Measurements from ENCODE around the gene UGT1A8. TPM values are rescaled to one million over a fixed set of nuclear protein-coding genes. Genes with fewer than 3 reads are reported as not detected.

UGT1A8 gene
- total and polyA plus RNA-seq, 9 of the 15 experiments (the other 6 are each of a cell fraction or from before 2014, with no cell fraction given) = 0.04 TPM; not detected in 8

DNA sequence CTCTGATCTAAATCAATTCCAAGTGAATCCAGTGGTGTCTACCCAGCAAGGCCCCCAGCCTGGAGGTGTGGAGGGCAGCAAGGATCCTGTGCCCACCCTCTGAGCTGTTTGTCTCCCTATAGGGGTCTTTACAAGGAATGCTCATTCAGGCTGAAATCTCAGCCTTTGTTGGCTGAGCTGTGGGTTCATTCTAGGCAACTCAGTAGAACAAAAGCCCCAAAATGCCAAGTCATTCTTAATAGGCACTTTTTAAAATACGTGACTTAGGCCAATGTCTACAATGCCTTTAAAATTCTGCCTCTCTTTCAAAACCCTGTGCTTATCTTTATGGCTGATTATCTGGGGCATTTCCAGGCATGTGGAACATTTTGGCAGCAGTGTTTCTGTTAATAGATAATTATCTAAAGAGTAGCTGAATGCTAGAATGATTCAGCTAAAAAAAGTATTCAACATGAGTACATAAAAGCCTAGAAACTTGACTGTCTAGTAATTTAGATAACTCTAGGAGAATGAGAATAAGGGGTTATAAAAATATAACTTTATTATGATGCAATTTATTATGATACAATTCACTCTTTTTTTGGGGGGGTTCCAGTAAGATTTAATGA, 82.7 kb downstream of the UGT1A8 start (continued):
- TF ChIP-seq, protein P1, sequence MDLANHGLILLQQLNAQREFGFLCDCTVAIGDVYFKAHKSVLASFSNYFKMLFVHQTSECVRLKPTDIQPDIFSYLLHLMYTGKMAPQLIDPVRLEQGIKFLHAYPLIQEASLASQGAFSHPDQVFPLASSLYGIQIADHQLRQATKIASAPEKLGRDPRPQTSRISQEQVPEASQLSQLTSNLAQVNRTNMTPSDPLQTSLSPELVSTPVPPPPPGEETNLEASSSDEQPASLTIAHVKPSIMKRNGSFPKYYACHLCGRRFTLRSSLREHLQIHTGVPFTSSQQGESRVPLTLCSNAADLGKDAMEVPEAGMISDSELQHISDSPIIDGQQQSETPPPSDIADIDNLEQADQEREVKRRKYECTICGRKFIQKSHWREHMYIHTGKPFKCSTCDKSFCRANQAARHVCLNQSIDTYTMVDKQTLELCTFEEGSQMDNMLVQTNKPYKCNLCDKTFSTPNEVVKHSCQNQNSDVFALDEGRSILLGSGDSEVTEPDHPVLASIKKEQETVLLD (IDR thresholded peaks at IDR 0.05) = no peak
- TF ChIP-seq MED1 (CRISPR knock-in tag; IDR thresholded peaks at IDR 0.05; ENCODE audit: borderline replicate concordance) (no peak), ZNF57 (CRISPR knock-in tag; IDR thresholded peaks at IDR 0.05) (no peak), TOE1 (IDR thresholded peaks at IDR 0.05; ENCODE audit: borderline replicate concordance) (no peak), TOE1 (CRISPR knock-in tag; IDR thresholded peaks at IDR 0.05; ENCODE audit: borderline replicate concordance, low read depth) (no peak), NCOA4 (IDR thresholded peaks at IDR 0.05; ENCODE audit: partially characterized antibody) (no peak), RAD51 (IDR thresholded peaks at IDR 0.05; ENCODE audit: borderline replicate concordance, low read depth) (no peak), HDAC8 (tag; IDR thresholded peaks at IDR 0.05) (no peak), SUPT5H (IDR thresholded peaks at IDR 0.05) (no peak), ZKSCAN1 (IDR thresholded peaks at IDR 0.05; ENCODE audit: low read depth, low read length) (no peak), MAFK (IDR thresholded peaks at IDR 0.05; ENCODE audit: low read length) (peak; percentile 88), ZNF324 (CRISPR knock-in tag; IDR thresholded peaks at IDR 0.05) (no peak), FOXJ2 (tag; IDR thresholded peaks at IDR 0.05) (peak; percentile 86), HDAC3 (IDR thresholded peaks at IDR 0.05; ENCODE audit: borderline replicate concordance, partially characterized antibody) (peak; percentile 59)
- TF ChIP-seq, protein P2, sequence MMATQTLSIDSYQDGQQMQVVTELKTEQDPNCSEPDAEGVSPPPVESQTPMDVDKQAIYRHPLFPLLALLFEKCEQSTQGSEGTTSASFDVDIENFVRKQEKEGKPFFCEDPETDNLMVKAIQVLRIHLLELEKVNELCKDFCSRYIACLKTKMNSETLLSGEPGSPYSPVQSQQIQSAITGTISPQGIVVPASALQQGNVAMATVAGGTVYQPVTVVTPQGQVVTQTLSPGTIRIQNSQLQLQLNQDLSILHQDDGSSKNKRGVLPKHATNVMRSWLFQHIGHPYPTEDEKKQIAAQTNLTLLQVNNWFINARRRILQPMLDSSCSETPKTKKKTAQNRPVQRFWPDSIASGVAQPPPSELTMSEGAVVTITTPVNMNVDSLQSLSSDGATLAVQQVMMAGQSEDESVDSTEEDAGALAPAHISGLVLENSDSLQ (IDR thresholded peaks at IDR 0.05) = no peak; the same call in 1 of the 2 replicates
- TF ChIP-seq, protein P3, sequence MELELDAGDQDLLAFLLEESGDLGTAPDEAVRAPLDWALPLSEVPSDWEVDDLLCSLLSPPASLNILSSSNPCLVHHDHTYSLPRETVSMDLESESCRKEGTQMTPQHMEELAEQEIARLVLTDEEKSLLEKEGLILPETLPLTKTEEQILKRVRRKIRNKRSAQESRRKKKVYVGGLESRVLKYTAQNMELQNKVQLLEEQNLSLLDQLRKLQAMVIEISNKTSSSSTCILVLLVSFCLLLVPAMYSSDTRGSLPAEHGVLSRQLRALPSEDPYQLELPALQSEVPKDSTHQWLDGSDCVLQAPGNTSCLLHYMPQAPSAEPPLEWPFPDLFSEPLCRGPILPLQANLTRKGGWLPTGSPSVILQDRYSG (tag; conservative IDR thresholded peaks at IDR 0.05; ENCODE audit: low read depth) = 0 out of 2 replicates have a peak, but pooled peaks have one; percentile 27
- TF ChIP-seq, protein P4, sequence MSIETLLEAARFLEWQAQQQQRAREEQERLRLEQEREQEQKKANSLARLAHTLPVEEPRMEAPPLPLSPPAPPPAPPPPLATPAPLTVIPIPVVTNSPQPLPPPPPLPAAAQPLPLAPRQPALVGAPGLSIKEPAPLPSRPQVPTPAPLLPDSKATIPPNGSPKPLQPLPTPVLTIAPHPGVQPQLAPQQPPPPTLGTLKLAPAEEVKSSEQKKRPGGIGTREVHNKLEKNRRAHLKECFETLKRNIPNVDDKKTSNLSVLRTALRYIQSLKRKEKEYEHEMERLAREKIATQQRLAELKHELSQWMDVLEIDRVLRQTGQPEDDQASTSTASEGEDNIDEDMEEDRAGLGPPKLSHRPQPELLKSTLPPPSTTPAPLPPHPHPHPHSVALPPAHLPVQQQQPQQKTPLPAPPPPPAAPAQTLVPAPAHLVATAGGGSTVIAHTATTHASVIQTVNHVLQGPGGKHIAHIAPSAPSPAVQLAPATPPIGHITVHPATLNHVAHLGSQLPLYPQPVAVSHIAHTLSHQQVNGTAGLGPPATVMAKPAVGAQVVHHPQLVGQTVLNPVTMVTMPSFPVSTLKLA (conservative IDR thresholded peaks at IDR 0.05) = no peak
- TF ChIP-seq, protein P5, sequence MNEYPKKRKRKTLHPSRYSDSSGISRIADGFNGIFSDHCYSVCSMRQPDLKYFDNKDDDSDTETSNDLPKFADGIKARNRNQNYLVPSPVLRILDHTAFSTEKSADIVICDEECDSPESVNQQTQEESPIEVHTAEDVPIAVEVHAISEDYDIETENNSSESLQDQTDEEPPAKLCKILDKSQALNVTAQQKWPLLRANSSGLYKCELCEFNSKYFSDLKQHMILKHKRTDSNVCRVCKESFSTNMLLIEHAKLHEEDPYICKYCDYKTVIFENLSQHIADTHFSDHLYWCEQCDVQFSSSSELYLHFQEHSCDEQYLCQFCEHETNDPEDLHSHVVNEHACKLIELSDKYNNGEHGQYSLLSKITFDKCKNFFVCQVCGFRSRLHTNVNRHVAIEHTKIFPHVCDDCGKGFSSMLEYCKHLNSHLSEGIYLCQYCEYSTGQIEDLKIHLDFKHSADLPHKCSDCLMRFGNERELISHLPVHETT (CRISPR knock-in tag; conservative IDR thresholded peaks at IDR 0.05 in 1 of 2, IDR thresholded peaks at IDR 0.05 in 1 of 2) = 0 out of 4 replicates have a peak, but pooled peaks of 1 of the 2 experiments have one; percentile 54
- TF ChIP-seq, protein P6, sequence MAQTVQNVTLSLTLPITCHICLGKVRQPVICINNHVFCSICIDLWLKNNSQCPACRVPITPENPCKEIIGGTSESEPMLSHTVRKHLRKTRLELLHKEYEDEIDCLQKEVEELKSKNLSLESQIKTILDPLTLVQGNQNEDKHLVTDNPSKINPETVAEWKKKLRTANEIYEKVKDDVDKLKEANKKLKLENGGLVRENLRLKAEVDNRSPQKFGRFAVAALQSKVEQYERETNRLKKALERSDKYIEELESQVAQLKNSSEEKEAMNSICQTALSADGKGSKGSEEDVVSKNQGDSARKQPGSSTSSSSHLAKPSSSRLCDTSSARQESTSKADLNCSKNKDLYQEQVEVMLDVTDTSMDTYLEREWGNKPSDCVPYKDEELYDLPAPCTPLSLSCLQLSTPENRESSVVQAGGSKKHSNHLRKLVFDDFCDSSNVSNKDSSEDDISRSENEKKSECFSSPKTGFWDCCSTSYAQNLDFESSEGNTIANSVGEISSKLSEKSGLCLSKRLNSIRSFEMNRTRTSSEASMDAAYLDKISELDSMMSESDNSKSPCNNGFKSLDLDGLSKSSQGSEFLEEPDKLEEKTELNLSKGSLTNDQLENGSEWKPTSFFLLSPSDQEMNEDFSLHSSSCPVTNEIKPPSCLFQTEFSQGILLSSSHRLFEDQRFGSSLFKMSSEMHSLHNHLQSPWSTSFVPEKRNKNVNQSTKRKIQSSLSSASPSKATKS (CRISPR knock-in tag; IDR thresholded peaks at IDR 0.05) = no peak
